Activated T-helper 9 cell treated with anti-CD3 and anti-CD28 coated beads, Interleukin-2, amount 50 U/mL, for 16 hours (primary cell): ENCODE results near the gene CDKN3.
"Not testable (repeated sequence)": the region's sequence is repeated elsewhere in the genome, so short reads cannot be mapped to it uniquely, and the experiment has no call there.

Source experiments
- DNase-seq: peaks from one replicate; pipeline ENCODE4 v3.0.0-alpha.2; 2020; ENCODE audit warnings: low read depth

The CDKN3 gene

DNA sequence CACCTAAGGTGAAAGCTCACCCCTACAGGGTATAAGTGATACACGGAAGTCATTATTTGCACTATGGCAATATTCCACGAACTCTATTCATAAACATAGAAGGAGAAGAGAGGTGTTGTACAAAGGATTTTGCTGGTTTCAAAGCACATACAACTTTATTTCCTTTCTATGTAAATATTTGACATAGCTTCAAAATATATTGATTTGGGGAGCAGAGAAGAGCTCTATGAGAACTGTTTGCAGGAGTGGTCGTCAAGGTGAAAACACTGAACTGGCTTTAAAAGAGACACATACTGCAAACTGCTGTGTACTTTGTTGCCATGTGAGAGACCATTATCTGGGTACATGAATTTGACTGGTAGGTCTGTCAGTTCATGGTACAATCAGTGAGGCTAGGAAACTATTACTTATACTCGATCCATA is 27.7 kb downstream of the CDKN3 start:
- DNase-seq = no peak

DNA sequence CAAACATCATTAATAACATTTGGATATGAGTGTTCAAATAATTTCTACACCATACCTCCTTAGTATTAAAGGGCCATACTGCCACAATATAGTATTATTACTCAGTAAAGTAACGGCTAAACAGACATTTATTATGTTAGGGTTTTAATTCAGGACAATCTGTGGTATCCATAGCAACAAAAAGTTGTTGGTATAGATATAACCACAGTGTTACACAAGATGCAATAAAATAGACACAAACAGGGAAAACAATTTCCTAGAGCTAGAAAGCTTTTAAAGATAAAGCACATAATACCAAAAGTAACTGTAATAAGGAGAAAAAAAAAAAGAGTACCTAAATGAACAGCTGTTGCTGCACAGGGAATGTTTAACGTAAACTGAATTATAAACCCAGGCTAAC is 28.3 kb downstream of the CDKN3 start:
- no peak for DNase-seq

DNA sequence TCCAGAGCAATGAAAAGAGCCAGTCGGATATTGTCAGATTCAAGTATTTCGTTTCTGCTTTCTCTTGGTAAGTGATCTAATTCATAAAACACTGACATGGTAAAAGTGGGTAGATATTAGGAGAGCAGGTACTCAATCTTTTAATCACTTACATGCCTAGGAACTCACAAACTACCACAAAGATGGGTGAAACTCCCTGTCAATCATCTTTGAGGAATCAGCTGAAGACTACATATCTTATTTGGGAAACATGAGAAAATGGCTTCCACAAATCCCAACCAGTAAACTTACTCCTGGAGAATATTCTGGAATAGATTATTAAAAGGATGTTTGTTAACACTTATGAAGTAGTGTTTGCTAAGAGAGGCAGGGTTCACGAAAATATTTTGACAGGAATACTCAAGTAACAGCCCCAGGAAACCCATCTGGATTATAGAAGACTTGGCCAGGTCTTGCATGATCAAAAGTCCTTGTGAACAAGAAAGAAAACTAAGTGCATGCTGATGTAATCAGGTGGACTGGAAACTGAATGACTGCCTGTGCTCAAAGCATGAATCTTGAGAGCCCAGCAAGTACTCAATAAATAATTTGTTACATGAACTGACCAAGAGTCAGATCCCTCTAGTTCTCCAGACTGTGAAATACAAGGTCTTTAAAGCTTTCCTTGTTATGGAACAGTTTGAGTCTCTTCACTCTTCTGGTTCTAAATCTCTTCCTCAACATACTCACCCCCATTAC is 28.9 kb downstream of the CDKN3 start:
- no peak for DNase-seq

DNA sequence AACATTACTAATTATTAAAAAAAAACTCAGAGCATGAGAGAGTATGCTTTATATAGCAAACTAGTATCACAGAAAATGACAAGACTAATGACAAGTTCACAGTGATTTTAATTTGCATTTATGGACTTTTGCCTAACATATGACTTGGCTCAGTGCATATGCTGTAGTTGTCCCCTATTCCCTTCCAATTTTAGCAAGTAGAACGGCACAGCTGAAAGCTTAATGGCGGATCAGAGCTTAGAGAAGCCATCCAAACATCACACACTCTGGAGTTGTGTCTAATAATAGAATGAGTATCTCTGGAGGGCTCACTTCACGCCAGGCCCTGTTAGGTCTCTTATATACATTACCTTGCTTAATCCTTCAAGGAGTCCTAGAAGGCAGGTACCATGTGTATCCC is 31.1 kb downstream of the CDKN3 start:
- DNase-seq = no peak

DNA sequence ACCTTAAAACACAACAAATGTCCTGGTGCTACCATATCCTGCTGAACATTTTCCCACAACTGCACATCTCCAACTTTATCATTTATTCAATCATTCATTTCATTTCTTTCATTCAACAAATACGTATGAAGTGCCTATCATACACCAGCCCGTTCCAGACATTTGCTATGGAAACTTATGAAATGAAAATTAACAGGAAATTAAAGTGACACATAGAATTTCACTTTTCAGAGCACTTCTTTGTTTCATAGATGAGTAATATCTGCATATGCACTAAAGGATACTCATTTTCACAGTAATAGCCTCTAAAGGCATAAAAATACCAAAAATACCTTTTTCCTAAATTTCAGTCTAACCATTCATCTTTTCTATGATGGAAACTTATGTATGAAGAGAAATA is 31.7 kb downstream of the CDKN3 start:
- DNase-seq = no peak

DNA sequence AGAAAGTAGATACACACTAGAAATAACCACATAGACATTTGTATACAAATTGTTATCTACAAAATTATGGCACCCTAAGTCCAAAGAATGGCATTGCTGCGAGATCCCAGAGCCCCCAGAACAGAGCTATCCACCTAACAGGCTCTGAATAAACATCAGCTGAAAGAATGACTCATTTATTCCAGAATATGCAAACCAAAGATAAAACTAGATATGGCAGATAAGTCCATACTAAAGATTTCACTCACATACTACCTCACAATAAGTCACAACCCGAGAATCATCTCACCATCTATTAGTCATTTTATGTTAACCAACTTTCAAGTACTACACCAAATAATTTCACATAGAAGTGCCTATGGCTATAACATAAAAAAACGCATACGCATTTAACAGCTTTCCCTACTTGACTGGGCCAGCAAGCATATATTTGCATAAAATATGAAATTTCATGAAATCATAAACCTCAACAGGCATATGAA is 38.7 kb downstream of the CDKN3 start:
- no peak for DNase-seq

DNA sequence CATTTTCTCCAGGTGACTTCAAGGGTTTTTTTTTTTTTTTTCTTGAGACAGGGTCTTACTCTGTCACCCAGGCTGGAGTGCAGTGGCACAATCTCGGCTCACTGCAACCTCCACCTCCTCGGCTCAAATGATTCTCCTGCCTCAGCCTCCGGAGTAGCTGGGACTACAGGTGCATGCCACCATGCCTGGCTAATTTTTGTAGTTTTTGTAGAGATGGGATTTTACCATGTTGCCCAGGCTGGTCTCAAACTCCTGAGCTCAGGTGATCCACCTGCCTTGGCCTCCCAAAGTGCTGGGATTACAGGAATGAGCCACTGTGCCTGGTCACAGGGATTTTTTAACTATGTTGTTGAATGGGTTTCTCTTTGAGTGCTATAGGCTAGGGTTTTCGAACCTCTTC is 41.1 kb downstream of the CDKN3 start:
- not testable (repeated sequence) for DNase-seq

DNA sequence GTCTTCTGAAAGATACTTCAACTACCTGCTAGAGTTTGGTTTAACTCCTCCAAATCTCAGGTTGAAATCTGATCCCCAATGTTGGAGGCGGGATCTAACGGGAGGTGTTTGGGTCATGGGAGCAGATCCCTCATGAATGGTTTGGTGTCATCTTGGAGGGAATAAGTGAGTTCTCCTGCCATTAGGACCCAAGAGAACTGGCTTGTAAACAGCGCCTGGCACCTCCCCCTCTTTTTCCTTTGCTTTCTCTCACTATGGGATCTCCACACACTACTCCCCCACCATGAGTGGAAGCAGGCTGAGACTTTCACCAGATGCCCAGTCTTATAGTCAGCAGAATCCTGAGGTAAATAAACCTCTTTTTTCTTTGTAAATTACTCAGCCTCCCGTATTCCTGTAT is 41.9 kb downstream of the CDKN3 start:
- no peak for DNase-seq

DNA sequence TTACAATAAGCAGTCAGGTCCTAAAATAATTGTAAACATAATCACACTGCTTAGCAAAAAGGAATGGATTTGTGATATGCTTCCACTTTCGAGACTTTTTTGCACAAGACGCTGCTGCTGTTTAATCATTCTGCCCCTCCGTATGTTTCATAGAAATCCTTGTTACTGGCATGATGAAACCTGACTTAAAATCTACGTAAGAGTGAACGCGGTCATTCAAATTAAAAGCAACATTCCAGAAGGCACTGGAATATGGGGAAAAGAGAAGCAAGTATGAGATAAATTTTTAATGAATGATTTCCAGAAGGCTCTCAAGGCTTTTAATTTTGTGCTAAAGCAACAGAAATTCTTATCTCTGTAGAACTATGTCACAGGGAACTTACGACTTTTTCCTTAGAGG is 43.2 kb downstream of the CDKN3 start:
- DNase-seq = no peak

DNA sequence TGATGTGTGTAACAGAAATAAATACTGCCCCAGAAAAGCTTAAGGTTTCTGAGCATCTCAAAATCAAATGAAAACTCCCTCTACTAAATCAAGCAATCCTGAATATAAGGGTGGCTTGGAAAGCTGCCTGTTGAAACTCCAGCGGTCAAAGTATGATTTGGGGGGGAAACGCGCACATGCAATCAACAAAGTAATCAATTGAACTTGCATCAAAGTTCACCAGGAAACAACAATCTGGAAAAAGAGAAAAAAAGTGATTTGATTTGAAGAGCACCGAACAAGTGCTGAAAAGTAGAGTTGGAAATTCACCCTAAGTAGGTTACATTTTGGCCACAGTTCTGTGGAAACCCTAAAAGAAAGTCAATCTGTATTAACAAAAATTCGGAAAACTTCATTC is 43.7 kb downstream of the CDKN3 start:
- no peak for DNase-seq

DNA sequence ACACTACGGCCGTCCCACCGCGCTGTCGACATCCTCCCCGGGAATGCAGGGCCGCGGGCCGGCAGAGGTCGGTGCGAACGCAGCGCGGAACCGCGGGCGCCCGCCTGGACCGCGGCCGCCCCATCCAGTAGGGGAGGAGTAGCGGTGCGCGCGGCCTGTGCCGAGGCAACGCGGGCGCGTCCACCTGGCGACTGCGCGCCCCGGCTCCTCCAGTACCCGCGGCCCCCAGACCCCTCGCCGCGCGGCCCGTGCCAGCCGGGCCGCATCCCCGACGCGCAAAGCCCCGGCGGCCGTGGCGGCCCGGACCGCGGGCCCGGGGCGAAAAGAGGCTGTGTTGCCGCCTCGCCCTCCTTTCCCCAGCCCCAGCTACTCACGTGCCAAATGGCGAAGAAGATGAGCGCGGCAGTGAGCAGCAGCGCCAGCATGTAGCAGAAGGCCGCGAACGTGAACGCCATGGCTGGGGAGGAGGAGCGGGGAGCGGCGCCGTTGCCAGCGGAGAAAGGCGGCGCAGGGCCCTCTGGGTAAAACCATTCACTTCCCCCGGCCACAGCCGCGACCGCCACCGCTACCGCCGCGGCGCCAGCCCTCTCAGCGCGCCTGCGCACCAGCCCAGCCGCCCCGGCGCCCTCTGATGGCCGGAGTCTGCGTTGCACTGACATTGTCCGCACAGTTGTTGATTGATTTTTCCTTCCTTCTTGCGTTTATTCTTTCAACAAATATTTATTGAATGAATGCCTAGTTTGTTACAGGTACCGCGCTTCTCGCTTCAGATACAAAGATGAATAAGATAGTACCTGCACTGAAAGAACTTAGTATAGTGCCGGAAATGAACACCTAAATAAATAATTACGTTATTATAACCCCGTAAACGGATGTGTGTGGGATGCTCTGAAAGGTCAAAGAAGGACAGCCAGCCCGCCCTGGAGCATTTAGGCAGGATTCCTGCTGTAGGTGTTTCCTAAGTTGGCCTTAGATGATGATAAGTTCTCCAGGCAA is 44.4 kb downstream of the CDKN3 start, which contains the start of gene CNIH1:
CNIH1 (minus strand) TSS at position 502 of the 996 bp plus-strand sequence; CDS start at position 455, 47 bp downstream.
- DNase-seq = peak; percentile 88

DNA sequence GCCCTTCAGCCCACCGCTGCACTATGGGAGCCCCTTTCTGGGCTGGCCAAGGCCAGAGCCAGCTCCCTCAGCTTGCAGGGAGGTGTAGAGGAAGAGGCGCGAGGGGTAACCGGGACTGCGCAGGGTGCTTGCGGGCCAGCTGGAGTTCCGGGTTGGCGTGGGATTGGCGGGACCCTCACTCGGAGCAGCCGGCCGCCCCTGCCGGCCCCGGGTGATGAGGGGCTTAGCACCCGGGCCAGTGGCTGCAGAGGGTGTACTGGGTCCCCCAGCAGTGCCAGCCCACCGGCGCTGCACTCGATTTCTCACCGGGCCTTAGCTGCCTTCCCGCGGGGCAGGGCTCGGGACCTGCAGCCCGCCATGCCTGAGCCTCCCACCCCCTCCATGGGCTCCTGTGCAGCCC is 46.2 kb downstream of the CDKN3 start:
- DNase-seq = not testable (repeated sequence)

DNA sequence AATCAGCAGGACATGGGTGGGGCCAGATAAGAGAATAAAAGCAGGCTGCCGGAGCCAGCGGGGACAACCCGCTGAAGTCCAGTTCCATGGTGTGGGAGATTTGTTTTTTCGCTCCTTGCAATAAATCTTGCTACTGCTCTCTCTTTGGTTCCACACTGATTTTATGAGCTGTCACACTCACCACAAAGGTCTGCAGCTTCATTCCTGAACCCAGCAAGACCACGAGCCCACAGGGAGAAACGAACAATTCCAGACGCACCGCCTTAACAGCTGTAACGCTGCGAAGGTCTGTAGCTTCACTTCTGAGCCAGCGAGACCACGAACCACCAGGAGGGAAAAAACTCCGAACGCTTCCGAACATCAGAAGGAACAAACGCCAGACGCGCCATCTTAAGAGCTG is 47.2 kb downstream of the CDKN3 start:
- DNase-seq = no peak

DNA sequence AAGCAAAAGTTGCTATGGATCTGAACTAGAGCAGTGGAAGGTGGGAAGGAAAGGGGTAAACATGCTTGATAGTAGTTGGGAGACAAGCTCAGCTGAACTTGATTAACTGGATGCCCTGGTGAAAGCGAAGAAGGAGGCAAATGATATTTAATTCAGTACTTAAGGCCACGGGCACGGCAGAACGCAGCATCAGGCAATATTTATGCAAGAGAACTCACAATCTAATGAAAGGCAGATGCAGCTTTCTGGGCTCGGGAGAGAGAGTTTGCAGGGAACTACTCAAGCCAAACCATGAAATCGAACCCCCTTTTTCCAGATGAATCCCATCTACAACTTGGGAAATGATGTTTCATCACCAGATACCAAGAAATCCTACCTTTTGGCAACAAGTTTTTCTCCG is 47.9 kb downstream of the CDKN3 start:
- no peak for DNase-seq

DNA sequence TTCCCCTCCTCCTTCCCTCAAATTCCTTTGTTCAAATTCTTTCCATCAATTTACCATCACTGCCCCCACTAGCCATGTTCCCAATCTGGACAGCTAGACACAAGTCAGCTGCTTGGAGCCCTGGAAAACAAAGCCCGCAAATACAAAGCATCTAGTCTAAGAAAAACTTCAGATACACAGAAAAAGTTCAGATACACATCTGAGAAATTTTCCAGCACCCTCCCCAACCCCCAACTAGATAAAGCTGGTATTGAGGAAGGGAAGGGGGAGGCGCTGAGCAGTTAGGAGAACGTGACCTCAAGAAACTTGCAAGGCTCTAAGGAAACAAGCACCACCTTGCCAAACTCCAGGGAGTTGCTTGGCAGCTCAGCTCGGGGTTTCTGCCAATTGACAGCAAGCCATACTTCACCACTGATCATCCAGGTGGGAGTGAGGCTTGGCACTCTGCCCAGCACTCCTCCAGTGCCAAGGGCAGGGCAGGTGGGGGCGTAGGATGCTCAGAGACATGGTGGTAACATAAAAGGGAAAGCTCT is 49.4 kb downstream of the CDKN3 start:
- no peak for DNase-seq

DNA sequence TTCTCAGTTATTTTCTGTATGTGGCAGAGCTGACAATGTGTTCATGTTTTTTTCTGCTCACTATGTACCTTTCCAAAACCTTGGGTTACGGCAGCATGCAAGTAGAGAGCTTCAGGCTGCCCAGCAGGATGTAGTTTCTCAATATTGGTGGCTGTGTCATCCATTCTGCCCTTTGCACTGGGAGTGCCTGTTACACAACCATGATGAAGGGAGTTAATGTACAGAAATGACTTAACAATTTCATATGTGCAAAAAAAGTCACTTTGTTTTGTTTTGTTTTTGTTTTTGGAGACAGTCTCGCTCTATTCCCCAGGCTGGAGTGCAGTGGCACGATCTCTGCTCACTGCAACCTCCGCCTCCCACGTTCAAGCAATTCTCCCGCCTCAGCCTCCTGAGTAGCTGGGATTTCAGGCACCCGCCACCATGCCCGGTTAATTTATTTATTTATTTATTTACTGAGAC is 50.5 kb downstream of the CDKN3 start:
- no peak for DNase-seq

DNA sequence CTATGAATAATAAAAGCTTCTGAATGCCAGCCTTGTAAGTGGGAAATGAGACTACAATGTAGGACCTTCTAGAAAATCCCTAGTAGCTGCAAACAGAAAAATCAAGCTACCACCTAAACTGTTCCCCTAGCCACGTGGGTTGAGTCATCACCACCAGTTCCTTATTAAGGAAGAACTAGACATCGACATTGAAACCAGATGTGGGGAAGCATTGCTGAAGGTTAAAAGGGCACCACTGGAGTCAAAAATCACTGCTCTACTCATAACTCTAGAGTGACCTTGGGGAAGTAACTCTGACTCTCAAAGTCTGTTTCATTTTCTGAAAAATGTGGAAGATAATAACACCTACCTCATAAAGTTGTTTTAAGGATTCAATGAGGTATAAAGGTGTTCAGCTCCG is 53.7 kb downstream of the CDKN3 start:
- no peak for DNase-seq

DNA sequence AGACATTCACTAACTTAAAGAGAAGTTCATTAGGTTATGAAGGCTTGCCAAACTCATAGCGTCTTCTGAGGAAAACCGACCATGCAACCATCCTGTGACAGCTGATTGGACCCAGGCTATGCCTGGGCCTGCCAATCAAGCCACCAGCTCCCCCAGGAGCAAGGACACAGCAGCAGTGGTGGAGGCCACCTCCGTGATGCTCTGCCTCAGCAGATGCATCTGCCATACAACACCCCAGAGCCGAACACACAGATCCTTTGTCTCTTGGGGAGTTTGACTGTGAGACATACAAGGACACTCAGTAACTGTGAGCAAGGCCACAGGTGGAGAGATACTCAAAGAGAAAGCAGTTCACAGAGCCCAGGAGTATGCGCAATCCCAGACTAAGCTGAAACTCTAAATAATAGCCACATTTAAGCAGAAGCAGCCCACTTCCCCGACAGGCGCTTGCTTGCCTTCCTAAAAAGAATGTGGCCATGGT is 54.4 kb downstream of the CDKN3 start:
- DNase-seq = no peak

DNA sequence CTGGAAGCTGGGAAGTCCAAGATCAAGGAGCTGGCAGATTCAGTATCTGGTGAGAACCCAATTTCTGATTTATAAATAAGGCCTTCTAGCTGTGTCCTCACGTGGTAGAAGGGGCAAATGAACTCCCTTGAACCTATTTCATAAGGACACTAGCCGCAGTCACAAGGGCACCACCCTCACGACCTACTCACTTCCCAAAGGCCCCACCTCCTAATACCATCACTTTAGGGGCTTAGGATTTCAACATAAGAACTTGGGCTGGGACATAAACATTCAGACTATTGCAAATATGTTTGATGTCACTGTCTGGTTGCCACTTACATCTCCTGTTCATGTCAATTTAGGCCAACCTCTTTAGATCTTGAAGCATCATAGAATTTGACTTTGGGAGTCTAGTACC is 55.2 kb downstream of the CDKN3 start:
- DNase-seq = no peak

DNA sequence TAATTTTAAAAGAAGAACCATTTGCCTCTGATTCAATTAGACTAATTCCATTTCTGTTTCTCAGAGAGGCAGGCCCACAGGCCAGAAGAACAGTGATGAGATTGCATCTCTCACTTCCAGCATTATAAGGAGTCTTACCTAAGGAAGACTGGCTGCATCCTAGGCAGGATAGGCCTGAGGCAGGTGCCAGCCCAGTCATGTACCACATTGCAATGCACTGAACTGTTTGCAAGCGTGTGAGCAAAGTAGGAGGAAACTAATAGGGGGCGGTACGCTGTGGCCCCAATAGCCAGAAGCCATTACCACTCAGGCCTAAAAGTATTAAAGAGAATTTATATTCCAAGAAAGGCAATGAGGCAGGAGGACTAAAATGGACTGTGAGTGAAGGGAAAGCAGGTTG is 56.4 kb downstream of the CDKN3 start:
- DNase-seq = no peak

DNA sequence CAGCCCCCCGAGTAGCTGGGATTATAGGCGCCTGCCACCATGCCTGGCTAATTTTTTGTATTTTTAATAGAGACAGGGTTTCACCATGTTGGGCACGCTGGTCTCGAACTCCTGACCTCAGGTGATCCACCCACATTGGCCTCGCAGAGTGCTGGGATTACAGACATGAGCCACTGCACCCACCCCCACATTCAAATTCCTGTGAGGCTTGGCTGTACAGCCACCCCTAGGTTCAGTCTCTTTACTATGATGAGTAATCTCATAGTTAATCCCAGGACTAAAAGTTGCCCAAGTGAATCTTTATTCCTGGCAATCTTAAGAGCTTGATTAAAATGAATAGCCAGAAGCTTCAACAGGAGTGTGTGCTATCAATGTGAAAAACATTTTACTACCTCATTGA is 57.2 kb downstream of the CDKN3 start:
- DNase-seq = not testable (repeated sequence)

DNA sequence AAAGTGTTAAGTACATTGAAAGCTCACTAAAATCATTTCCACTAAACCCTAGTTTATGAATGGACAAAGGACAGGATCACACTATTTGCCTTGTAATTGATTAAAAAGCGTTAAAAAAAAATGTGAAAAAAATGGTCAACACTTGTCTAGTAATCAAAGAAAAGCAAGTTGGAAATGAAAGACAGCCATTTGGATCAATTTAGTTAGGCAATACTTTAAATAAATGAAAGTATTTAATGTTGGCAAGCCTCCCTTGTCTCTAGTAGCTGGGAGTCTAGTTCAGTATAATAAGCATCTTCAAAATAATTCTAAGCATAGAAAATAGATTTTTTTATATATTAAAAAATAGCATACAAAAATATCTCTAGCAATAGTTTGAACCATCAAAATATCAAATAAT is 58.6 kb downstream of the CDKN3 start:
- DNase-seq = no peak
